ENCODE data around the gene RMC1.

Gene RMC1

DNA sequence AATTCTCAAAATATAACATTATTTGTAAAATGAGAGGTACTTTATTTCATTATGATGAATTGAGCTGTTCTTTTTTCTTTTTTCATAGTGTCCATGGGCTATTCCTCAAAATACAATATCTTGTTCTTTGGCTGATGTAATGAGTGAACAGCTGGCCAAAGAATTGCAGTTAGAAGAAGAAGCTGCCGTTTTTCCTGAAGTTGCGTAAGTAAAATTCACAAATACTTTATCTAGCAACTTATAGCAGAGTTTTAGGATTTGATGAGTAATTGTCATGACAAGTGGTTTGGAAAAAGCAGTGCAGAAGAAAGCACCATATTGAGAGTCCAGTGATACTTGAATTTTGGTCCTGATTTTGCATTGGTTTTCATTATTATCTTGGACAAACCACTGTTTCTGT lies 40.4 kb upstream of the RMC1 start:
- no peak for DNase-seq (ENCODE audit: low read depth)
- H3K4me3 ChIP-seq (ENCODE audit: low read depth, low read length): no peak overlapping the region

GRCh38 chr18:23468753-23469459 lies 34.4 kb upstream of the RMC1 start:
- TF ChIP-seq, protein P1, sequence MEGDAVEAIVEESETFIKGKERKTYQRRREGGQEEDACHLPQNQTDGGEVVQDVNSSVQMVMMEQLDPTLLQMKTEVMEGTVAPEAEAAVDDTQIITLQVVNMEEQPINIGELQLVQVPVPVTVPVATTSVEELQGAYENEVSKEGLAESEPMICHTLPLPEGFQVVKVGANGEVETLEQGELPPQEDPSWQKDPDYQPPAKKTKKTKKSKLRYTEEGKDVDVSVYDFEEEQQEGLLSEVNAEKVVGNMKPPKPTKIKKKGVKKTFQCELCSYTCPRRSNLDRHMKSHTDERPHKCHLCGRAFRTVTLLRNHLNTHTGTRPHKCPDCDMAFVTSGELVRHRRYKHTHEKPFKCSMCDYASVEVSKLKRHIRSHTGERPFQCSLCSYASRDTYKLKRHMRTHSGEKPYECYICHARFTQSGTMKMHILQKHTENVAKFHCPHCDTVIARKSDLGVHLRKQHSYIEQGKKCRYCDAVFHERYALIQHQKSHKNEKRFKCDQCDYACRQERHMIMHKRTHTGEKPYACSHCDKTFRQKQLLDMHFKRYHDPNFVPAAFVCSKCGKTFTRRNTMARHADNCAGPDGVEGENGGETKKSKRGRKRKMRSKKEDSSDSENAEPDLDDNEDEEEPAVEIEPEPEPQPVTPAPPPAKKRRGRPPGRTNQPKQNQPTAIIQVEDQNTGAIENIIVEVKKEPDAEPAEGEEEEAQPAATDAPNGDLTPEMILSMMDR (IDR thresholded peaks at IDR 0.05; ENCODE audit: insufficient read depth, low read depth, low read length, missing control alignments): no peak
- no peak overlapping the region for H3K4me3 ChIP-seq (ENCODE audit: low read depth, low read length)
- no peak for DNase-seq (ENCODE audit: low read depth)

More for the DNA sequence above, 40.4 kb upstream of the RMC1 start:
- TF ChIP-seq, protein P1 (IDR thresholded peaks at IDR 0.05; ENCODE audit: insufficient read depth, low read depth, low read length, missing control alignments): no peak

GRCh38 chr18:23470620-23471387 lies 32.5 kb upstream of the RMC1 start:
- H3K4me3 ChIP-seq (ENCODE audit: low read depth, low read length): no peak overlapping the region
- TF ChIP-seq, protein P1 (IDR thresholded peaks at IDR 0.05; ENCODE audit: insufficient read depth, low read depth, low read length, missing control alignments): no peak
- no peak for DNase-seq (ENCODE audit: low read depth)

DNA sequence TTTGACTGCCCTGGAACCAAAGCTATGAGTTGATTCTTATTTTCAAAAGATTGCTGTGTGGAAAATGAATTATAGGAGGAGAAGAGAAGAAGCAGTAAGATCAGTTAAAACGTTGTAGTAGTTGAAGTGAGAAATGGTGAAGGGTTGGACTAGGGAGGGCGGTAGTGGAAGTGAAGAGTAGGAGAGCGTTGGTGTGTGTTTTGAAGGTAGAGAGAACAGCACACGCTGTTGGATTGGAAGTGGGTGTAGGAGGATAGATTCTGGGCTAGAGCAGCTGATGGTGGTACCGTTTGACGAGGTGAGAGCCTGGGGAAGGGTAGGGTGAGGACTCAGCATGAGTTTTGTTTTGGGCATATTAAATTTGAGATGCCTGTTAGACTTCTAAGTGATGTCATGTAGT lies 31.8 kb upstream of the RMC1 start:
- no peak for DNase-seq (ENCODE audit: low read depth)
- TF ChIP-seq, protein P1 (IDR thresholded peaks at IDR 0.05; ENCODE audit: insufficient read depth, low read depth, low read length, missing control alignments): no peak

DNA sequence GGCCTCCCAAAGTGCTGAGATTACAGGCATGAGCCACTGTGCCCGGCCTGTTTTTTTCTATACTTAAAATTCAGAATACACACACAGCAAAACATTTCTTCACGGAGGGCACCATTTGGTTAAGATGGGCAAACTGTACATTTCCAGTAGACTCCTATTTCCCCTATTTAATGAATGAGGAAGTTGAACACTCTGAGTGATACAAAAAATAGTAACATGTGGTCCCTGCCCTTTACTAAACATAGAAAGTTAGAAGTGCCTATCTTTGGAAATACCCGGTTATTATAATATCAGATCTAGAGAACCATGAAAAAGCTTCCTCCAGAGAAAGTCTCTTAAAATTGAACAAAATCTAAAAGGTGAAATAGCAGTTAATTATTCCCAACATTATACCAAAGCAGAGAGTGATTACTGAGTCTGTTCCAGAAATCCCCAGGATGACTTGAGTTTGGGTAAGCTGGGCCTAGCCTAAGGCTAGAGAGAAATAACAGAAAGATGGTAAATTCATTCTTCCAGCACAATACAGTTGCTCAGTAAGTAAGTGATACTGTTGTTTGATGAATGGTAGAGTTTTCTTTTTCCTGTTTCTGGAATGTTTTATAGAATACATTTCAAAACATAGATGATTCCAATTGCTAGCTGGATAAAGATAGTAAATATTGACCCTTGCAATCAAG lies 23.3 kb upstream of the RMC1 start:
- no peak for DNase-seq (ENCODE audit: low read depth)
- TF ChIP-seq, protein P1 (IDR thresholded peaks at IDR 0.05; ENCODE audit: insufficient read depth, low read depth, low read length, missing control alignments): no peak
- no peak overlapping the region for H3K4me3 ChIP-seq (ENCODE audit: low read depth, low read length)

More for the DNA sequence above, 31.8 kb upstream of the RMC1 start:
- no peak overlapping the region for H3K4me3 ChIP-seq (ENCODE audit: low read depth, low read length)

- TF ChIP-seq, protein P1 (IDR thresholded peaks at IDR 0.05; ENCODE audit: insufficient read depth, low read depth, low read length, missing control alignments): no peak
- H3K4me3 ChIP-seq (ENCODE audit: low read depth, low read length): no peak overlapping the region
- DNase-seq (ENCODE audit: low read depth): no peak
Observed at GRCh38 chr18:23484561-23485182, 18.6 kb upstream of the RMC1 start.

Data from GM12865 (cell line).